Measurements from ENCODE around the gene SPRY2. TPM values are rescaled to one million over a fixed set of nuclear protein-coding genes. Genes with fewer than 3 reads are reported as not detected.

Gene SPRY2
- polyA plus RNA-seq, 1 donor from 2014 or later: 6.0 TPM

- Histone ChIP-seq H3K36me3 (ENCODE audit: insufficient read depth, low read length) (no peaks in the 10 kb centered on the region), H3K27me3 (ENCODE audit: insufficient read depth, low read depth, low read length) (no peaks in the 10 kb centered on the region), H3F3A (ENCODE audit: insufficient read depth, low read length, poor library complexity, severe bottlenecking) (no peaks in the 10 kb centered on the region), H3K27ac (ENCODE audit: low read length) (no peak overlapping the region), H4K20me1 (ENCODE audit: insufficient read depth) (no peaks in the 10 kb centered on the region), H2AFZ (ENCODE audit: low read depth, low read length) (no peak overlapping the region), H3K9me3 (ENCODE audit: low read length) (no peaks in the 10 kb centered on the region), H3K9me2 (ENCODE audit: insufficient read depth, low read length) (no peaks in the 10 kb centered on the region), H3K79me2 (replicated peaks; ENCODE audit: insufficient read depth, low read length) (no peaks in the 10 kb centered on the region), H3K9ac (ENCODE audit: low read length) (no peak overlapping the region), H3K4me2 (ENCODE audit: low read length) (no peak overlapping the region), H3K4me3 (ENCODE audit: low read length) (no peak overlapping the region)
- TF ChIP-seq POLR2AphosphoS5 (IDR thresholded peaks at IDR 0.05): no peak
- TF ChIP-seq EZH2 (IDR thresholded peaks at IDR 0.05; ENCODE audit: borderline replicate concordance, insufficient read depth, low read length, poor library complexity, severe bottlenecking): no peak
- no peak for TF ChIP-seq SMC3 (conservative IDR thresholded peaks at IDR 0.05; ENCODE audit: poor library complexity)
- no peak for TF ChIP-seq RAD21 (conservative IDR thresholded peaks at IDR 0.05)
- no peak for TF ChIP-seq MXI1 (conservative IDR thresholded peaks at IDR 0.05; ENCODE audit: poor library complexity, severe bottlenecking)
- no peak for TF ChIP-seq EP300 (conservative IDR thresholded peaks at IDR 0.05; ENCODE audit: poor library complexity, severe bottlenecking)
- no peak for TF ChIP-seq REST (IDR thresholded peaks at IDR 0.05; ENCODE audit: borderline replicate concordance)
- TF ChIP-seq TAF1 (IDR thresholded peaks at IDR 0.05; ENCODE audit: low read depth): no peak
- TF ChIP-seq CTCF (IDR thresholded peaks at IDR 0.05; ENCODE audit: poor library complexity, severe bottlenecking): no peak
Measured at GRCh38 chr13:80374444-80374843, 33.5 kb upstream of the SPRY2 start.

GRCh38 chr13:80371840-80372509 is 31.0 kb upstream of the SPRY2 start:
- Histone ChIP-seq H3K27me3 (ENCODE audit: insufficient read depth, low read depth, low read length) (no peaks in the 10 kb centered on the region), H3K9me2 (ENCODE audit: insufficient read depth, low read length) (no peaks in the 10 kb centered on the region), H3K27ac (ENCODE audit: low read length) (no peak overlapping the region), H3K4me2 (ENCODE audit: low read length) (no peak overlapping the region), H3K36me3 (ENCODE audit: insufficient read depth, low read length) (no peaks in the 10 kb centered on the region), H2AFZ (ENCODE audit: low read depth, low read length) (no peak overlapping the region), H3K4me3 (ENCODE audit: low read length) (no peak overlapping the region), H3K9ac (ENCODE audit: low read length) (no peak overlapping the region), H3K9me3 (ENCODE audit: low read length) (no peaks in the 10 kb centered on the region), H3F3A (ENCODE audit: insufficient read depth, low read length, poor library complexity, severe bottlenecking) (no peaks in the 10 kb centered on the region), H4K20me1 (ENCODE audit: insufficient read depth) (no peaks in the 10 kb centered on the region), H3K79me2 (replicated peaks; ENCODE audit: insufficient read depth, low read length) (no peaks in the 10 kb centered on the region)
- TF ChIP-seq MXI1 (conservative IDR thresholded peaks at IDR 0.05; ENCODE audit: poor library complexity, severe bottlenecking): no peak
- TF ChIP-seq EZH2 (IDR thresholded peaks at IDR 0.05; ENCODE audit: borderline replicate concordance, insufficient read depth, low read length, poor library complexity, severe bottlenecking): no peak
- no peak for TF ChIP-seq RAD21 (conservative IDR thresholded peaks at IDR 0.05)
- no peak for TF ChIP-seq REST (IDR thresholded peaks at IDR 0.05; ENCODE audit: borderline replicate concordance)
- TF ChIP-seq SMC3 (conservative IDR thresholded peaks at IDR 0.05; ENCODE audit: poor library complexity): no peak
- TF ChIP-seq CTCF (IDR thresholded peaks at IDR 0.05; ENCODE audit: poor library complexity, severe bottlenecking): no peak
- no peak for TF ChIP-seq TAF1 (IDR thresholded peaks at IDR 0.05; ENCODE audit: low read depth)
- TF ChIP-seq POLR2AphosphoS5 (IDR thresholded peaks at IDR 0.05): no peak
- no peak for TF ChIP-seq EP300 (conservative IDR thresholded peaks at IDR 0.05; ENCODE audit: poor library complexity, severe bottlenecking)
